GM19099 (cell line): ENCODE results near the gene MACROH2A1.

Source experiments
- POLR2A ChIP-seq: IDR thresholded peaks from 3 replicates; pipeline ENCODE4 v1.6.1; 2011; ENCODE audit warnings: low read depth; ENCODE audit not compliant: insufficient read length; ENCODE audit errors: extremely low read depth

MACROH2A1 gene

GRCh38 chr5:135426102-135427082, 27.4 kb upstream of the MACROH2A1 start:
- no peak for TF ChIP-seq POLR2A

DNA sequence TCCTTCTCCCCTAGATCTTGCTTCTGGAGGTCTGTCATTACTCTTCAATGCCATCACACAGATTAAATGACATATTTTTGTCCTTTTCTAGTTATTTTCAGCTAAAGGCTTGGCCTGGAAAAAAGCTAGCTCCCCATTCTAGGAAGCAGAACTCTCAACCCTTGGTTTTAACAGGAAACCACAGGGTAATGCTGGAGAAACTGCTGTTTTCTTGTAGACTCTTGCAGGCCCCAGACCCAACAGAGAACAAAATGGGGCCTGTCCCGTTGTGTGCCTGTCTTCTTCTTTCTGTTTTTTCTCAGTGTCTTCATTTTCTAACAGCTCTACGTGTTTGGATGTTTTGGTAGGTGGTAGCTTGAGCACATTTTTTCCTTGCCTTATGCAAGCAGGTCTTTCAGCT, 26.6 kb upstream of the MACROH2A1 start:
- TF ChIP-seq POLR2A: no peak

- TF ChIP-seq POLR2A: no peak
Measured at GRCh38 chr5:135423846-135424168, 24.8 kb upstream of the MACROH2A1 start.

DNA sequence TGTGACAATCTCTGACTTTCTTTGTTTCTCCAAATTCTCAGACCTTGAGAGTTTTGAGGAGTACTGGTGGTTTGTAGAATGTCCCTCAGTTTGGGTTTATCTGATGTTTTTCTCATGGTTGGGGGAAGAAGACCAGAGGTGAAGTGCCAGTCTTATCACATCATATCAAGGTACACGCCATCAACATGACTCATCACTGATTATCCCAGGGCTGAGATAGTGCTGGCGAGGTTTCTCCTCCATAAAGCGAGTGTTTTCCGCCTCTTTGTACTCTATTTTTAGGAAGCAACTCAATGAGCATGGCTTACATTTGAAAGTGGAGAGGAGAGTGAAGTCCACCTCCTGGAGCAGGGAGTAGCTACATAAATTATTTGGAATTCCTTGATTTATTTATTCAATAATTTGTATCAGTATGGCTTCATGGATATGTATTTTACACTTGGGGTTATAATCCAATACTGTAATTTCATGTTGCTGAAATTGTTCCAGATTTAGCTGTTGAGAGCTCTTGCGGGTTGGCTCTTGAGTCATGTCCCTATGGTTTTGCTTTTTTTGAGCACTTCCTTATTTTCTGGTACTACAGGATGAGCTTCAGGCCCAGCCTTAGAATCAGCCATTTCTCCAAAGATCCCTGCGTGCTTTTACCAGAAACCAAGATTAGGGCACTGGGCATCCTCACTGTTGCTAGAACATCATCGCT, 24.3 kb upstream of the MACROH2A1 start:
- TF ChIP-seq POLR2A: no peak

DNA sequence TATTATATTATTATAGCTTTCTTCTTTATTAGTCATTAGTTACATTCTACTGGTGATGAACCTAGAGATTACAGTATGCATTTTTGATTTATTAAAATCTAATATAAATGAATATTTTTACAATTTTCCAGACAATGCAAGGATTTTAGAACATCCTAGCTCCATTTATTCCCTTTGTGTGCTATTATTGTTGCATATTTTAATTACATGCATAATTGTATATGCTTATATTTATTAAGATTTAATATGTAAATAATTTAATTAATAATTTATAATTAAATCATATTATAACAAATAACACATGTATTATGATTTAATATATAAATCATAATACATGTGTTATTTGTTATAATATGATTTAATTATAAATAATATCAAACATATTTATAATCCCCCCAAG, 23.4 kb upstream of the MACROH2A1 start:
- no peak for TF ChIP-seq POLR2A

DNA sequence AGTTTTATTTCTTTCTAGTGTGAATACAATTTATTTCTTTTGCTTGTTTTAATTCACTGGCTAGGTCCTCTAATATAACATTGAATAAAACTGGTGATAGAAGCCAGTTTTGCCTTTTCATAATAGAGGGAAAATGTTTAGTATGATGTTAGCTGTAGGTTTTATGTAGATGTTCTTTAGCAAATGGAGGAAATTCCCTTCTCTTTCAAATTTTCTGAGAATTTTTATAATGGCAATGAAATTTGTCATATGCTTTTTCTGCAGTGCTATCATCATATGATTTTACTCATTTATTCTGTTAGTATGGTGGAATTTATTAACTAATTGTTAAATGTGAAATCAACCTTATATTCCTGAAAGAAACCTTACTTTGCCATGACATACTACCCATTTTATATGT, 18.1 kb upstream of the MACROH2A1 start:
- TF ChIP-seq POLR2A: no peak

DNA sequence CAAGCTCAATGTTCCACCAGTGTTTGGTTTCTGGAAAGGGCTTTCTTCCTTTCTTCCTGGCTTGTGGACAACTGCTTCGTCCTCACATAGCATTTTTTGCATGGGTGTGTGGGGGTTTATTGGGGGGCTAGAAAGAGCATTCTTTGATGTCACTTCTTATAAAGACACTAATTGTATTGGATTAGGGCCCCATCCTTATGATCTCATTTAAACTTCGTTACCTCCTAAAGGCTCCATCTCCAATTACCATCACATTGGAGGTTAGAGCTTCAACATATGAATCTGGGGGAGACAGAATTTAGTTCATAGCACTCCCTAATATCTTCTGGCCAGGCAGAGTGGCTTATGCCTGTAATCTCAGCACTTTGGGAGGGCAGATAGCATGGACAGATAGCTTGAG, 6.1 kb upstream of the MACROH2A1 start:
- TF ChIP-seq POLR2A: no peak

DNA sequence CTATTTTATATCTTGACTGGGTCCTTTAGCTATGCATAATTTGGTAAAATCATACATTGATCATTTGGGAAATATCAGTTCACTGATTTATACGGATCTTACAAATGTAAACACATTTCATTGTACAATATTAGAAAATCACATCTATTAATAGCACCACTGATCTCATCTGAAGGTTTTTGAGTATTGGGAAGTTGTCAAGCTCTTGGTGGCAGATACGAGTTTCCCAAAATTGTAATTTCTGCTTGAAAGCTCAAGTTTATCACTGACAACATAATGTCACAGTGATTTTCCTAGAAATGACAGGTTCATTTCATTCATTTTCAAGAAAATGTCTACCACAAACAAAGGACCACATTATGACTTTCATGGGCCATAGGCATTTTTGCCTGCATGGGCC, 3.0 kb upstream of the MACROH2A1 start:
- TF ChIP-seq POLR2A: no peak

- no peak for TF ChIP-seq POLR2A
Measured at GRCh38 chr5:135400866-135401265, 1.8 kb upstream of the MACROH2A1 start.

DNA sequence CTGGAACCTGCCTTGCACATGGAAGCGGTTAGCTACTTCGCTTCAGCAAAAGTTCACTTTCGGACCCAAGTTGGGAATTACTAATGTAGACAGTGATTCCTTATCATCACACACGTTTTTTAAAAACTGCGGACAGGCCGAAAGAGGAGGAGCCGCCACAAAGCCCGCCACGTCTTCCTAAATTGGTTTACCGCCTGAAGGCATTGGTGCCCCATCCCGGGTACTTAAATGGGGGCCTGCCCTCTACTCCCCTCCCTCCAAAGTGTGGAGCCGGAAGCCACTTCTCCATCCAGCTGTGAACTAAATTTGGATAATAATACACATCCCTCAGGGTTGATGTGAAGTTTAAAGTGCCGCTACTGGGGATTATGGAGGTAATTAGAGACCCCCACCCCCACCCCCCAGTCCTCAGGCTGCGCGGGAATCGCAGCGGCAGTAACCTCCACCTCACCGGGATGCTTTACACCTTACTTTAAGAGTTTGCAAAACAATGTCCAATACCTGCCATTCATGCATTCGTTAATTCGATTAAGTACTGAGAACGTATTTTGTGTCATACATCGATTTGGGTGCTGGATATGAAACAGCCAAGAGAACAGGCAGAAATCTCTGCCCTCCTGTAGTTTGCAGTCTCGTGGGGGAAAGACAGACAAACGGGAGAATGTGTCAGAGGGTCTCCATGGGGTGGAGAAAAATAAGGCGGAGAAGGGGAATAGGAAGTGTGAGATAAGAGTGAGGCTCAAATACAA, 937 bp upstream of the MACROH2A1 start:
- TF ChIP-seq POLR2A: no peak

DNA sequence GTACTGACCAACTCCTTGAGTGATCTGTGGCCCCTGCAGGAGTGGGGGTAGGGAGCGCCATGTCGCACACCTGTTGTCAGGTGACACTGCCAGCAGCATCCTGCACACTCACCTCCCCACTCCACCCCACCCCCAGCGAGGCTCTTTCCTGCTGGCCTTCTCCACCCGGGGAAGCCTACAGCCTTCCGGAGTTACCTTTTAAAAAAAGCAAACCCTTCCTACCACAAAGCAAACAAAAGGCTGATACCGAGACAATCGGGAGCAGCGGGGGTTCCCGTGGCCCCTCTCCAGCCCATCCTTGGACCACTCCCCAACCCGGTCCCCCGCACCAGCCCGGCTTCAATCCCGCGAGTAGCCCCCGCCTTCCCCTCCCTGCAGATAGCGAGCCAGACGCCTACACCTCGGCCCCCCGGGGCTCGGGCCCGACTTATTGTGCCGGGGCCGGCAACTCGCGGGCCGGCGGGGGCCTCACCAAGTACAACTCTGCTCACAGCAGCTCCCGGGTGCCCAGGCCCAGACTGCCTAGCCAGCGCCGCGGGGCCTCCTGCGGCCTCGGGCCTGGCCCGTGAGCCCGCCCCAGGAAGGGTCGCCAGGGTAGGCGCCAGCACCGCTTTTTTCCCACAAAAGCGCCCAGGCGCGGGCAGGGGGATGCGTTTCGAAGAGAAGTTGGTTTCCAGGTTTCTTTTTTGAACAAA, 724 bp downstream of the MACROH2A1 start:
- no peak for TF ChIP-seq POLR2A

- TF ChIP-seq POLR2A: no peak
Measured at GRCh38 chr5:135397084-135397483, 1.9 kb downstream of the MACROH2A1 start.

DNA sequence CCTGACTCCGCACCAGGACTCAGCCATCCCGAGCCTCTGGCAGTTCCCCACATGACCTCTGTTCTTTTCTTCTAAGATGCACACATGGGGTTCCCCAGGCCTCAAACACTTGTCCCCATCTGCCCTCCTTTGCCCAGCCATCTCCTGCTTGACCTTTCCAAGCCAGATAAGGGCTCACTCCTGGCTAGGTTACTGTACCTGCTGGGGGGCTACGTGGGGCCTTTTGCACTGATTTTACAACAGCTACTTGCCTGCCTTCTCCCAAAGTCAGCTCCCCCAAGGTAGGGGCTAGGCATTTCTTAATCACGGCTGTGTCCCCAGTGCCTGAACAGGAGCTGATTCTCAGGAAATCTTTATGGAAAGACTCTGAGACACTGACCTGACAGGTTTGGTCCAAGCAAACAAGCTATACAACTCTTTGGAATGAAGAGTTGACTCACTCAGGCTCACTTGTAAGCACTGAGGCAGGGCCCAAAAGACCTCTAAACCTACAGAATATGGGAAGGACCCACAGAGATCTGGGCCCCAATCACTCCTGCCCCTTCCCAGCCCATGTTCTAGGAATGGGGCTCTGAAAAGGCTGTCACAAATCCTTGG, 2.5 kb downstream of the MACROH2A1 start:
- no peak for TF ChIP-seq POLR2A

- no peak for TF ChIP-seq POLR2A
Measured at GRCh38 chr5:135395866-135396265, 3.2 kb downstream of the MACROH2A1 start.

GRCh38 chr5:135395451-135395850, 3.6 kb downstream of the MACROH2A1 start:
- TF ChIP-seq POLR2A: no peak

DNA sequence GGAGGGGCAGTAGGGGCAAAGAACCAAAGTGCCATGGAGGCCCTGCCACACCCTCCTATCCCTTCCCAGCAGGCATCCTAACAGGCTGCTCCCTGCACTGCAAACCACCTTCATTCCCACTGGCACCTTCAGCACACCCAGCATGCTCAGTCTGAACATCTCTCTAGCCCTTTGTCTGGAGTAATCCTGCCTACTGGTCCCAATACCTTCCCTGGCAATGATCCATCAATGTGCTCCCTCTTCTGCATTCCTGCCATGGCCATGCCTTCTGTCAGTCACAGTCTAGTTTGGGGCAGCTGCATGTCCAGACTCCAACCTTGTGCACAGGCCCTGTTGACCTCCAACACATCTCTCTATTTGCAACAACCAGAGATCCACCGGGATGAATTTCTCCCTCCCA, 4.9 kb downstream of the MACROH2A1 start:
- TF ChIP-seq POLR2A: no peak
